HEK293 (cell line): ENCODE measurements around the gene SPTLC1.
A peak's percentile ranks its signal among the peaks of the same experiment; 100 is the strongest.

Experiments used
- CTCF ChIA-PET: fragments of 350-600 bp; formaldehyde crosslinking; extraction: SDS; loops from one replicate; lab custom pipeline; 2021; ENCODE audit warnings: antibody characterized with exemption; lab: Yijun Ruan, JAX
- POLR2A ChIA-PET: fragments of 300-600 bp; formaldehyde crosslinking; extraction: SDS; loops from one replicate; lab custom pipeline; 2020; ENCODE audit warnings: antibody characterized with exemption, inconsistent platforms; lab: Yijun Ruan, JAX
- H3K27ac ChIP-seq: fragments of 200-500 bp; sonication (Bioruptor generic); 2 replicates; pipeline ENCODE4 v1.5.1; 2014; ENCODE audit warnings: low read depth, low read length, control low read depth, inconsistent platforms; ENCODE audit errors: extremely low read depth
- H3K36me3 ChIP-seq, 2 experiments: fragments of 200-500 bp in 1 of 2; sonication (Bioruptor generic) in 1 of 2; 1 replicate in 1 of 2; 2 replicates in 1 of 2; pipeline ENCODE4 v1.5.1; 2014 to 2017; ENCODE audit warnings: inconsistent platforms in 2 of 2, low read length in 2 of 2; ENCODE audit not compliant: control insufficient read depth in 2 of 2, insufficient read depth in 1 of 2
- H3K4me1 ChIP-seq: fragments of 200-500 bp; sonication (Bioruptor generic); 2 replicates; pipeline ENCODE4 v1.5.1; 2014; ENCODE audit warnings: mild to moderate bottlenecking, low read length, inconsistent platforms; ENCODE audit not compliant: control insufficient read depth, insufficient read depth
- H3K4me3 ChIP-seq: 2 replicates; pipeline ENCODE4 v1.5.1; 2011; ENCODE audit warnings: low read depth, mild to moderate bottlenecking, control low read depth, low read length, moderate library complexity
- H3K9me3 ChIP-seq: fragments of 200-500 bp; sonication (Bioruptor generic); 2 replicates; pipeline ENCODE4 v1.5.1; 2014; ENCODE audit warnings: low read depth, low read length, inconsistent platforms; ENCODE audit not compliant: control insufficient read depth, insufficient read depth
- GLIS2 ChIP-seq: fragments of 450-650 bp; formaldehyde crosslinking; IDR thresholded peaks from 2 replicates; pipeline ENCODE4 v1.5.1; 2016; ENCODE audit warnings: missing biosample characterization, missing genetic modification characterization
- KLF9 ChIP-seq: fragments of 450-650 bp; formaldehyde crosslinking; IDR thresholded peaks from 2 replicates; pipeline ENCODE4 v1.5.1; 2016; ENCODE audit warnings: missing biosample characterization, missing genetic modification characterization, low read depth
- PRDM10 ChIP-seq: fragments of 450-650 bp; formaldehyde crosslinking; IDR thresholded peaks from 2 replicates; pipeline ENCODE4 v1.5.1; 2016; ENCODE audit warnings: missing biosample characterization, missing genetic modification characterization
- RBAK ChIP-seq: fragments of 450-650 bp; formaldehyde crosslinking; IDR thresholded peaks from 2 replicates; pipeline ENCODE4 v1.5.1; 2016; ENCODE audit warnings: missing biosample characterization, missing genetic modification characterization
- REST ChIP-seq: fragments of 450-650 bp; formaldehyde crosslinking; IDR thresholded peaks from 2 replicates; pipeline ENCODE4 v1.5.1; 2016; ENCODE audit warnings: missing biosample characterization, missing genetic modification characterization
- SCRT2 ChIP-seq: fragments of 450-650 bp; formaldehyde crosslinking; IDR thresholded peaks from 2 replicates; pipeline ENCODE4 v1.5.1; 2016; ENCODE audit warnings: missing biosample characterization, missing genetic modification characterization
- SP2 ChIP-seq: fragments of 450-650 bp; formaldehyde crosslinking; IDR thresholded peaks from 2 replicates; pipeline ENCODE4 v1.5.1; 2016; ENCODE audit warnings: missing biosample characterization, missing genetic modification characterization
- SP3 ChIP-seq: fragments of 450-650 bp; formaldehyde crosslinking; IDR thresholded peaks from 2 replicates; pipeline ENCODE4 v1.5.1; 2016; ENCODE audit warnings: missing biosample characterization, missing genetic modification characterization
- ZBTB1 ChIP-seq: fragments of 450-650 bp; formaldehyde crosslinking; IDR thresholded peaks from 2 replicates; pipeline ENCODE4 v1.5.1; 2016; ENCODE audit warnings: missing biosample characterization, missing genetic modification characterization
- ZBTB17 ChIP-seq: fragments of 450-650 bp; formaldehyde crosslinking; IDR thresholded peaks from 2 replicates; pipeline ENCODE4 v1.5.1; 2016; ENCODE audit warnings: missing biosample characterization, missing genetic modification characterization
- ZEB2 ChIP-seq: fragments of 450-650 bp; formaldehyde crosslinking; IDR thresholded peaks from 2 replicates; pipeline ENCODE4 v1.5.1; 2016; ENCODE audit warnings: missing biosample characterization, missing genetic modification characterization
- ZFHX2 ChIP-seq: fragments of 450-650 bp; formaldehyde crosslinking; conservative IDR thresholded peaks from 2 replicates; pipeline ENCODE4 v1.5.1; 2016; ENCODE audit warnings: missing biosample characterization, missing genetic modification characterization
- ZFP41 ChIP-seq: fragments of 450-650 bp; formaldehyde crosslinking; IDR thresholded peaks from 2 replicates; pipeline ENCODE4 v1.5.1; 2016; ENCODE audit warnings: missing biosample characterization, missing genetic modification characterization, borderline replicate concordance
- ZNF155 ChIP-seq: fragments of 450-650 bp; formaldehyde crosslinking; IDR thresholded peaks from 2 replicates; pipeline ENCODE4 v1.5.1; 2016; ENCODE audit warnings: missing biosample characterization, missing genetic modification characterization
- ZNF184 ChIP-seq: fragments of 450-650 bp; IDR thresholded peaks from 2 replicates; pipeline ENCODE4 v1.5.1; 2018; ENCODE audit warnings: missing biosample characterization, mild to moderate bottlenecking, missing genetic modification characterization
- ZNF248 ChIP-seq: fragments of 450-650 bp; formaldehyde crosslinking; IDR thresholded peaks from 2 replicates; pipeline ENCODE4 v1.5.1; 2017; ENCODE audit warnings: missing biosample characterization, missing genetic modification characterization
- ZNF324 ChIP-seq: fragments of 450-650 bp; formaldehyde crosslinking; IDR thresholded peaks from 2 replicates; pipeline ENCODE4 v1.5.1; 2016; ENCODE audit warnings: missing biosample characterization, missing genetic modification characterization
- ZNF473 ChIP-seq: fragments of 450-650 bp; formaldehyde crosslinking; IDR thresholded peaks from 2 replicates; pipeline ENCODE4 v1.5.1; 2017; ENCODE audit warnings: missing biosample characterization, missing genetic modification characterization
- ZNF529 ChIP-seq: fragments of 450-650 bp; formaldehyde crosslinking; IDR thresholded peaks from 2 replicates; pipeline ENCODE4 v1.5.1; 2017; ENCODE audit warnings: missing genetic modification characterization, missing biosample characterization; ENCODE audit not compliant: insufficient replicate concordance
- ZNF654 ChIP-seq: fragments of 450-650 bp; formaldehyde crosslinking; IDR thresholded peaks from 2 replicates; pipeline ENCODE4 v1.5.1; 2016; ENCODE audit warnings: low read depth, missing biosample characterization, missing genetic modification characterization
- ZNF664 ChIP-seq: fragments of 450-650 bp; formaldehyde crosslinking; IDR thresholded peaks from 2 replicates; pipeline ENCODE4 v1.5.1; 2016; ENCODE audit warnings: missing biosample characterization, missing genetic modification characterization
- ZNF76 ChIP-seq: fragments of 450-650 bp; formaldehyde crosslinking; IDR thresholded peaks from 2 replicates; pipeline ENCODE4; 2016; ENCODE audit warnings: low read depth, missing biosample characterization, missing genetic modification characterization, borderline replicate concordance

The SPTLC1 gene

GRCh38 chr9:92136184-92136858 is 21.1 kb upstream of the SPTLC1 start:
- POLR2A ChIA-PET = no interaction called here
- no peak overlapping the region for H3K27ac ChIP-seq
- no peaks in the 10 kb centered on the region for H3K36me3 ChIP-seq
- CTCF ChIA-PET = interaction anchor here (0.6 to 1.6 kb wide), 6 partner anchors 11 to 893 kb away, joined by 3 to 7 read pairs (median 4); no protein-coding TSS in a partner anchor
- H3K4me3 ChIP-seq = no peak overlapping the region
- no peaks in the 10 kb centered on the region for H3K9me3 ChIP-seq
- H3K4me1 ChIP-seq = no peaks in the 10 kb centered on the region
- TF ChIP-seq ZNF324 (tag by site-specific recombination) = no peak
- TF ChIP-seq ZFP41 (tag by site-specific recombination) = no peak
- TF ChIP-seq ZNF664 (tag by site-specific recombination) = no peak
- no peak for TF ChIP-seq GLIS2 (tag by site-specific recombination)
- no peak for TF ChIP-seq ZNF76 (tag by site-specific recombination)
- no peak for TF ChIP-seq SP3 (tag by site-specific recombination)
- TF ChIP-seq, all 188 proteins: peak for 0

- Histone ChIP-seq H3K9me3 (no peaks in the 10 kb centered on the region), H3K27ac (no peak overlapping the region), H3K4me1 (no peaks in the 10 kb centered on the region), H3K36me3 (no peaks in the 10 kb centered on the region), H3K4me3 (no peak overlapping the region)
- TF ChIP-seq REST (tag by site-specific recombination) = no peak
- no peak for TF ChIP-seq ZEB2 (tag by site-specific recombination)
- no peak for TF ChIP-seq ZBTB1
- TF ChIP-seq ZNF473 (tag by site-specific recombination) = no peak
- TF ChIP-seq PRDM10 (tag by site-specific recombination) = no peak
- TF ChIP-seq ZNF155 = no peak
- ChIA-PET POLR2A (no interaction called here), CTCF (interaction anchor here (0.6 to 1.6 kb wide), 11 partner anchors 12 to 894 kb away, joined by 3 to 5 read pairs (median 3); no protein-coding TSS in a partner anchor)
Measured at GRCh38 chr9:92135576-92135975, 20.4 kb upstream of the SPTLC1 start.

DNA sequence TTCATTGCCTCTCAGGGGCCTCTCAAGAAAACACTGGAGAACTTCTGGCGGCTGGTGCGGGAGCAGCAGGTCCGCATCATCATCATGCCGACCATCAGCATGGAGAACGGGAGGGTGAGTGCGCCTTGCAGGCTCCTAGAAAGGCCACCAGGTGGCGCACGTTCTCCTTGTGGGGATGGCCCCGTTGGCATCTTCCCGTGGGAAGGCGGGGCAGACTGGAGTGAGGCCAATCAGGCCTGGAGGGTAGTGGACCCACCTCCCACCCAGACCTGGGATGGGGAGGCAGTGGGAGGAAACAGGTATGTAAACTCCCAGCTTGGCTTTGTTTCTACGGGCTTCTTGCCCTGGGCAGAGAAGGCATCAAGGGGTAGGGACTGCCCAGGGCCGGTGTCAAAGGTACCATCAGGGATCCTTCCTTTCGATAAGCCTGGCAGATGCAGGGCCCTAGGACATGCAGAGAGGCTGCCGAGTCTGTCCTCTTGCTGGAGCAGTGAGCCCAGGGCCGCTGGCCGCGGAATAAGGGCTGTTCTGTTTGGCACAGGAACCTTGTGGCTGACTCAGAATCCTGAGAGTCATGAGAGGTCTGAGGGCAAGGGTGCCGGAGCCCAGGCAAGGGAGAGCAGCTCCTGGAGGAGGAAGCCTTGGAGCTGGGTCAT is 18.9 kb upstream of the SPTLC1 start:
- H3K4me3 ChIP-seq = no peak overlapping the region
- no peaks in the 10 kb centered on the region for H3K9me3 ChIP-seq
- no peaks in the 10 kb centered on the region for H3K4me1 ChIP-seq
- H3K36me3 ChIP-seq = no peaks in the 10 kb centered on the region
- no peak overlapping the region for H3K27ac ChIP-seq
- ChIA-PET CTCF (interaction anchor here (0.5 to 1.1 kb wide), 10 partner anchors 9 to 564 kb away, joined by 3 to 5 read pairs (median 4); no protein-coding TSS in a partner anchor), POLR2A (no interaction called here)
- TF ChIP-seq ZNF654 (tag by site-specific recombination) = peak; percentile 82
- 0 out of 2 replicates have a peak, but pooled peaks have one; percentile 11 for TF ChIP-seq SCRT2
- peak; percentile 59 for TF ChIP-seq ZBTB17 (tag by site-specific recombination)
- no peak for TF ChIP-seq ZNF248
- TF ChIP-seq ZNF529 (tag by site-specific recombination) = no peak
- no peak for TF ChIP-seq ZNF184 (tag by site-specific recombination)
- TF ChIP-seq ZFHX2 (tag by site-specific recombination) = peak; percentile 59
- TF ChIP-seq SP3 (tag by site-specific recombination) = peak; percentile 54
- peak; percentile 74 for TF ChIP-seq SP2 (tag by site-specific recombination)
- TF ChIP-seq KLF9 (tag by site-specific recombination) = peak; percentile 53
- TF ChIP-seq GLIS2 (tag by site-specific recombination) = 0 out of 2 replicates have a peak, but pooled peaks have one; percentile 37
- no peak for TF ChIP-seq RBAK (tag by site-specific recombination)
